ENCODE measurements around the gene TRIM41.
"Not testable (repeated sequence)": the region's sequence is repeated elsewhere in the genome, so short reads cannot be mapped to it uniquely, and the experiment has no call there.

TRIM41 gene

GRCh38 chr5:181210698-181211097 is 12.4 kb upstream of the TRIM41 start:
- not testable (repeated sequence) for DNase-seq

GRCh38 chr5:181211208-181211607 is 11.9 kb upstream of the TRIM41 start:
- DNase-seq = no peak

- no peak for DNase-seq
These were observed 11.0 kb upstream of the TRIM41 start for GRCh38 chr5:181212080-181212479.

- DNase-seq = no peak
These were observed 10.1 kb upstream of the TRIM41 start for GRCh38 chr5:181212934-181213333.

- not testable (repeated sequence) for DNase-seq
These were observed 8.8 kb upstream of the TRIM41 start for GRCh38 chr5:181214249-181214648.

GRCh38 chr5:181215997-181216989 is 6.8 kb upstream of the TRIM41 start:
- no peak for DNase-seq

- peak; percentile 65 for DNase-seq
These were observed 5.8 kb upstream of the TRIM41 start for GRCh38 chr5:181217111-181217802.

- DNase-seq = no peak
These were observed 5.3 kb upstream of the TRIM41 start for GRCh38 chr5:181217803-181218062.

- DNase-seq = no peak
These were observed 4.3 kb upstream of the TRIM41 start for GRCh38 chr5:181218795-181219124.

GRCh38 chr5:181219262-181220177 is 3.6 kb upstream of the TRIM41 start:
- DNase-seq = no peak

- no peak for DNase-seq
These were observed 2.9 kb upstream of the TRIM41 start for GRCh38 chr5:181220178-181220515.

GRCh38 chr5:181221105-181221791 is 1.8 kb upstream of the TRIM41 start:
- DNase-seq = no peak

GRCh38 chr5:181221792-181222629 is 1.1 kb upstream of the TRIM41 start:
- DNase-seq = peak; percentile 98

- peak; percentile 69 for DNase-seq
These were observed 437 bp upstream of the TRIM41 start for GRCh38 chr5:181222630-181223057.

- DNase-seq = no peak
These were observed 778 bp downstream of the TRIM41 start for GRCh38 chr5:181223729-181224389.

GRCh38 chr5:181224390-181225229 is 1.5 kb downstream of the TRIM41 start:
- no peak for DNase-seq

- no peak for DNase-seq
These were observed 6.9 kb downstream of the TRIM41 start for GRCh38 chr5:181229996-181230395.

- no peak for DNase-seq
These were observed 7.5 kb downstream of the TRIM41 start for GRCh38 chr5:181230551-181230950.

GRCh38 chr5:181231432-181231831 is 8.4 kb downstream of the TRIM41 start:
- DNase-seq = no peak

- DNase-seq = no peak
These were observed 9.5 kb downstream of the TRIM41 start for GRCh38 chr5:181232593-181232992.

All from fibroblast of skin of back (primary cell).